LHCN-M2 (cell line): Measurements from ENCODE around the gene RXRG. TPM values are rescaled to one million over a fixed set of nuclear protein-coding genes. Genes with fewer than 3 reads are reported as not detected.

Experiments used
- DNase-seq: peaks from one replicate; pipeline ENCODE4 v3.0.0-alpha.2; 2012; ENCODE audit warnings: low read depth
- total RNA-seq: library from RNA; depleted of rRNA; stranded (reverse); fragments of >200 nt; gene quantifications from 2 replicates; pipeline ENCODE4 v1.2.3, GENCODE V29; 2014; rRNA removed

Gene RXRG
- total RNA-seq, 1 experiment from 2014 or later = not detected

- DNase-seq = no peak
Measured at GRCh38 chr1:165371588-165372225, 73.2 kb downstream of the RXRG start.

GRCh38 chr1:165369255-165369848, 75.6 kb downstream of the RXRG start:
- peak; percentile 14 for DNase-seq

GRCh38 chr1:165367375-165367993, 77.4 kb downstream of the RXRG start:
- DNase-seq = peak; percentile 47

- DNase-seq = no peak
Measured at GRCh38 chr1:165365341-165365740, 79.6 kb downstream of the RXRG start.

- peak; percentile 29 for DNase-seq
Measured at GRCh38 chr1:165364568-165365133, 80.3 kb downstream of the RXRG start.

- no peak for DNase-seq
Measured at GRCh38 chr1:165356876-165357275, 88.0 kb downstream of the RXRG start.

- DNase-seq = no peak
Measured at GRCh38 chr1:165355977-165356811, 88.7 kb downstream of the RXRG start, which contains the start of gene LMX1A. Gene LMX1A, minus strand, starts transcription at chr1:165356715. Its CDS starts 1,156 bp downstream, at chr1:165355559.

- no peak for DNase-seq
Measured at GRCh38 chr1:165355139-165355976, 89.6 kb downstream of the RXRG start.

GRCh38 chr1:165354739-165355138, 90.2 kb downstream of the RXRG start:
- no peak for DNase-seq

- no peak for DNase-seq
Measured at GRCh38 chr1:165353731-165354671, 90.9 kb downstream of the RXRG start.

- no peak for DNase-seq
Measured at GRCh38 chr1:165352442-165353293, 92.3 kb downstream of the RXRG start.

- no peak for DNase-seq
Measured at GRCh38 chr1:165351863-165352441, 93.0 kb downstream of the RXRG start.

Other genes with a start within 250 kb of the RXRG start
- gene LMX1A, start 88.4 kb downstream of the RXRG start, total RNA-seq = not detected in 2 replicates
- not detected in 2 replicates for gene LRRC52, start 98.9 kb upstream of the RXRG start, total RNA-seq
- 124 and 129 TPM in 2 replicates for gene MGST3, start 186.1 kb upstream of the RXRG start, total RNA-seq